DOHH2 (cell line): ENCODE results near the gene CPAMD8.

Experiments
- EZH2phosphoT487 ChIP-seq: fragments of 200-600 bp; sonication (generic); IDR thresholded peaks from 2 replicates; pipeline ENCODE4 v1.6.1; 2017; ENCODE audit warnings: borderline replicate concordance, mild to moderate bottlenecking, antibody characterized with exemption, low read length, moderate library complexity, mixed read lengths
- TF ChIP-seq, protein P1 (sequence below): fragments of 200-600 bp; sonication (generic); IDR thresholded peaks from one replicate; pipeline ENCODE4 v1.5.1; 2014; ENCODE audit warnings: antibody characterized with exemption, mild to moderate bottlenecking, low read depth, low read length; ENCODE audit not compliant: poor library complexity, severe bottlenecking

GRCh38 chr19:16943942-16944625, 82.5 kb downstream of the CPAMD8 start:
- TF ChIP-seq, protein P1, sequence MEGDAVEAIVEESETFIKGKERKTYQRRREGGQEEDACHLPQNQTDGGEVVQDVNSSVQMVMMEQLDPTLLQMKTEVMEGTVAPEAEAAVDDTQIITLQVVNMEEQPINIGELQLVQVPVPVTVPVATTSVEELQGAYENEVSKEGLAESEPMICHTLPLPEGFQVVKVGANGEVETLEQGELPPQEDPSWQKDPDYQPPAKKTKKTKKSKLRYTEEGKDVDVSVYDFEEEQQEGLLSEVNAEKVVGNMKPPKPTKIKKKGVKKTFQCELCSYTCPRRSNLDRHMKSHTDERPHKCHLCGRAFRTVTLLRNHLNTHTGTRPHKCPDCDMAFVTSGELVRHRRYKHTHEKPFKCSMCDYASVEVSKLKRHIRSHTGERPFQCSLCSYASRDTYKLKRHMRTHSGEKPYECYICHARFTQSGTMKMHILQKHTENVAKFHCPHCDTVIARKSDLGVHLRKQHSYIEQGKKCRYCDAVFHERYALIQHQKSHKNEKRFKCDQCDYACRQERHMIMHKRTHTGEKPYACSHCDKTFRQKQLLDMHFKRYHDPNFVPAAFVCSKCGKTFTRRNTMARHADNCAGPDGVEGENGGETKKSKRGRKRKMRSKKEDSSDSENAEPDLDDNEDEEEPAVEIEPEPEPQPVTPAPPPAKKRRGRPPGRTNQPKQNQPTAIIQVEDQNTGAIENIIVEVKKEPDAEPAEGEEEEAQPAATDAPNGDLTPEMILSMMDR, result no peak
- TF ChIP-seq EZH2phosphoT487, result no peak
